ENCODE results near the gene ISX.

DNA sequence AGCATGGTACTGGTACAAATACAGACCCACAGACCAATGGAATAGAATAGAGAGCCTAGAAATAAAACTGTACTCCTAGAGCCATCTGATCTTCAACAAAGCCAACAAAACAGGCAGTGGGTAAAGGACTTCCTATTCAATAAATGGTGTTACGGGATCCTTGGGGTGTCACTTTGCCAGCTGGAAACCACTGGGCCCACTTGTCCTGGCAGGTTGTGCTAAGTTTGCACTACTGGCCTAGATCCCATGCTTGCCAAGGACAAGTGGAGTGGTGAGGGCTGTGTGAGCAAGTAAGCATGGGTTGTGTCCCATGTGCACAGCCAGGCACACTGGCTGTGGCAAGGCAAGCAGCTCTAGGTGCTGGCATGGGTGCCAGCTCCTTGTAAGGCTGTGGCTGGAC lies 8.8 kb upstream of the ISX start:
- TF ChIP-seq, protein P1, sequence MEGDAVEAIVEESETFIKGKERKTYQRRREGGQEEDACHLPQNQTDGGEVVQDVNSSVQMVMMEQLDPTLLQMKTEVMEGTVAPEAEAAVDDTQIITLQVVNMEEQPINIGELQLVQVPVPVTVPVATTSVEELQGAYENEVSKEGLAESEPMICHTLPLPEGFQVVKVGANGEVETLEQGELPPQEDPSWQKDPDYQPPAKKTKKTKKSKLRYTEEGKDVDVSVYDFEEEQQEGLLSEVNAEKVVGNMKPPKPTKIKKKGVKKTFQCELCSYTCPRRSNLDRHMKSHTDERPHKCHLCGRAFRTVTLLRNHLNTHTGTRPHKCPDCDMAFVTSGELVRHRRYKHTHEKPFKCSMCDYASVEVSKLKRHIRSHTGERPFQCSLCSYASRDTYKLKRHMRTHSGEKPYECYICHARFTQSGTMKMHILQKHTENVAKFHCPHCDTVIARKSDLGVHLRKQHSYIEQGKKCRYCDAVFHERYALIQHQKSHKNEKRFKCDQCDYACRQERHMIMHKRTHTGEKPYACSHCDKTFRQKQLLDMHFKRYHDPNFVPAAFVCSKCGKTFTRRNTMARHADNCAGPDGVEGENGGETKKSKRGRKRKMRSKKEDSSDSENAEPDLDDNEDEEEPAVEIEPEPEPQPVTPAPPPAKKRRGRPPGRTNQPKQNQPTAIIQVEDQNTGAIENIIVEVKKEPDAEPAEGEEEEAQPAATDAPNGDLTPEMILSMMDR (IDR thresholded peaks at IDR 0.05; ENCODE audit: insufficient read depth, low read length): no peak
- TF ChIP-seq GABPA (IDR thresholded peaks at IDR 0.05; ENCODE audit: low read depth) (no peak), POLR2AphosphoS5 (IDR thresholded peaks at IDR 0.05; ENCODE audit: low read depth) (no peak)
- TF ChIP-seq, protein P2, sequence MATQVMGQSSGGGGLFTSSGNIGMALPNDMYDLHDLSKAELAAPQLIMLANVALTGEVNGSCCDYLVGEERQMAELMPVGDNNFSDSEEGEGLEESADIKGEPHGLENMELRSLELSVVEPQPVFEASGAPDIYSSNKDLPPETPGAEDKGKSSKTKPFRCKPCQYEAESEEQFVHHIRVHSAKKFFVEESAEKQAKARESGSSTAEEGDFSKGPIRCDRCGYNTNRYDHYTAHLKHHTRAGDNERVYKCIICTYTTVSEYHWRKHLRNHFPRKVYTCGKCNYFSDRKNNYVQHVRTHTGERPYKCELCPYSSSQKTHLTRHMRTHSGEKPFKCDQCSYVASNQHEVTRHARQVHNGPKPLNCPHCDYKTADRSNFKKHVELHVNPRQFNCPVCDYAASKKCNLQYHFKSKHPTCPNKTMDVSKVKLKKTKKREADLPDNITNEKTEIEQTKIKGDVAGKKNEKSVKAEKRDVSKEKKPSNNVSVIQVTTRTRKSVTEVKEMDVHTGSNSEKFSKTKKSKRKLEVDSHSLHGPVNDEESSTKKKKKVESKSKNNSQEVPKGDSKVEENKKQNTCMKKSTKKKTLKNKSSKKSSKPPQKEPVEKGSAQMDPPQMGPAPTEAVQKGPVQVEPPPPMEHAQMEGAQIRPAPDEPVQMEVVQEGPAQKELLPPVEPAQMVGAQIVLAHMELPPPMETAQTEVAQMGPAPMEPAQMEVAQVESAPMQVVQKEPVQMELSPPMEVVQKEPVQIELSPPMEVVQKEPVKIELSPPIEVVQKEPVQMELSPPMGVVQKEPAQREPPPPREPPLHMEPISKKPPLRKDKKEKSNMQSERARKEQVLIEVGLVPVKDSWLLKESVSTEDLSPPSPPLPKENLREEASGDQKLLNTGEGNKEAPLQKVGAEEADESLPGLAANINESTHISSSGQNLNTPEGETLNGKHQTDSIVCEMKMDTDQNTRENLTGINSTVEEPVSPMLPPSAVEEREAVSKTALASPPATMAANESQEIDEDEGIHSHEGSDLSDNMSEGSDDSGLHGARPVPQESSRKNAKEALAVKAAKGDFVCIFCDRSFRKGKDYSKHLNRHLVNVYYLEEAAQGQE (IDR thresholded peaks at IDR 0.05; ENCODE audit: insufficient replicate concordance, low read depth): no peak

Measured in HL-60 (cell line).